ENCODE results near the gene ZMYND15. TPM values are rescaled to one million over a fixed set of nuclear protein-coding genes. Genes with fewer than 3 reads are reported as not detected.
A peak's percentile ranks its signal among the peaks of the same experiment; 100 is the strongest.

Gene ZMYND15
- polyA plus RNA-seq, 2 of the 4 experiments (the other 2 are of a cell fraction): 0.16 to 0.19 TPM

- TF ChIP-seq KDM5A (IDR thresholded peaks at IDR 0.05): no peak
- peak in 1 of 2 experiments; percentile 14; a peak in 1 of 5 replicates for TF ChIP-seq RAD21 (conservative IDR thresholded peaks at IDR 0.05 in 1 of 2, IDR thresholded peaks at IDR 0.05 in 1 of 2)
- CTCF ChIA-PET: interaction anchor here (1.3 to 10.2 kb wide), 9 partner anchors 9 to 175 kb away, joined by 3 to 115 read pairs (median 32); partner anchors contain the start of genes ARRB2, C17orf107, GLTPD2 and VMO1
- no peaks in the 10 kb centered on the region for H3K9me3 ChIP-seq
These were observed 6.5 kb upstream of the ZMYND15 start for GRCh38 chr17:4733073-4733531.

GRCh38 chr17:4734857-4735475, 4.7 kb upstream of the ZMYND15 start:
- CTCF ChIA-PET: interaction anchor here (1.0 to 10.2 kb wide), 10 partner anchors 13 to 174 kb away, joined by 3 to 115 read pairs (median 4); partner anchors contain the start of genes ARRB2, GLTPD2 and VMO1

More at GRCh38 chr17:4733073-4733531, 6.5 kb upstream of the ZMYND15 start:
- Histone ChIP-seq H3K4me3 (no peak overlapping the region), H3K27ac (no peak overlapping the region), H3K4me1 (peaks cover 17% of the 10 kb centered on the region), H3K4me2 (no peak overlapping the region)
- FAIRE-seq (no peak), DNase-seq (ENCODE audit: low read depth in 1 of 2, low spot score in 1 of 2) (no peak), ATAC-seq (no peak)
- POLR2A ChIA-PET: interaction anchor here (1.0 kb wide), 1 partner anchor 57 kb away, joined by 5 read pairs; no protein-coding TSS in a partner anchor
- WGBS (ENCODE audit: missing lambda C conversion rate): 93% methylated on average over 6 of the region's 6 CpGs

GRCh38 chr17:4735876-4736651, 3.6 kb upstream of the ZMYND15 start:
- CTCF ChIA-PET: interaction anchor here (1.0 to 10.2 kb wide), 13 partner anchors 20 to 327 kb away, joined by 3 to 115 read pairs (median 4); partner anchors contain the start of genes ARRB2, GLTPD2 and VMO1
- ATAC-seq (no peak), DNase-seq (ENCODE audit: low read depth in 1 of 2, low spot score in 1 of 2) (no peak), FAIRE-seq (no peak)
- Histone ChIP-seq H3K4me2 (no peak overlapping the region), H3K4me3 (no peak overlapping the region), H3K4me1 (peaks cover 15% of the 10 kb centered on the region), H3K27ac (no peak overlapping the region), H3K9me3 (no peaks in the 10 kb centered on the region)
- TF ChIP-seq TP53 (CRISPR knock-in tag; IDR thresholded peaks at IDR 0.05) (no peak), HES2 (IDR thresholded peaks at IDR 0.05) (no peak), FOSL2 (IDR thresholded peaks at IDR 0.05) (no peak), FOSL2 (CRISPR knock-in tag; IDR thresholded peaks at IDR 0.05) (no peak), CEBPB (IDR thresholded peaks at IDR 0.05) (peak in 1 of 2 experiments; percentile 54; a peak in 2 of 4 replicates), HMGXB4 (CRISPR knock-in tag; IDR thresholded peaks at IDR 0.05; ENCODE audit: borderline replicate concordance) (no peak), NFE2L2 (conservative IDR thresholded peaks at IDR 0.05; ENCODE audit: low read length) (no peak), BHLHE40 (IDR thresholded peaks at IDR 0.05; ENCODE audit: low read depth, low read length) (no peak), RAD21 (conservative IDR thresholded peaks at IDR 0.05 in 1 of 2, IDR thresholded peaks at IDR 0.05 in 1 of 2) (no peak), TFCP2L1 (CRISPR knock-in tag; IDR thresholded peaks at IDR 0.05) (no peak)
- POLR2A ChIA-PET: interaction anchor here (1.1 to 1.2 kb wide), 3 partner anchors 32 to 204 kb away, joined by 3 to 5 read pairs (median 5); partner anchors contain the start of genes PELP1, RNF167 and SLC25A11
- 83% methylated on average over 9 of the region's 9 CpGs for WGBS (ENCODE audit: missing lambda C conversion rate)

More at GRCh38 chr17:4734857-4735475, 4.7 kb upstream of the ZMYND15 start:
- no peak for FAIRE-seq
- ATAC-seq: no peak
- Histone ChIP-seq H3K27ac (no peak overlapping the region), H3K9me3 (no peaks in the 10 kb centered on the region), H3K4me3 (no peak overlapping the region), H3K4me1 (peaks cover 19% of the 10 kb centered on the region), H3K4me2 (no peak overlapping the region)
- TF ChIP-seq CBX2 (IDR thresholded peaks at IDR 0.05; ENCODE audit: borderline replicate concordance, low read depth): no peak
- no peak for TF ChIP-seq ZSCAN20 (CRISPR knock-in tag; IDR thresholded peaks at IDR 0.05)
- TF ChIP-seq RFX5 (IDR thresholded peaks at IDR 0.05): no peak
- TF ChIP-seq JUN (IDR thresholded peaks at IDR 0.05): 0 out of 5 replicates have a peak, but pooled peaks of 1 of the 2 experiments have one; percentile 16
- WGBS (ENCODE audit: missing lambda C conversion rate): 94% methylated on average over 8 of the region's 8 CpGs
- POLR2A ChIA-PET: interaction anchor here (1.2 to 1.6 kb wide), 2 partner anchors 25 to 55 kb away, joined by 3 to 4 read pairs; no protein-coding TSS in a partner anchor
- no peak for DNase-seq (ENCODE audit: low read depth in 1 of 2, low spot score in 1 of 2)

All from A549 (cell line).